ENCODE results near the gene ADRB2.

ADRB2 gene

GRCh38 chr5:148831590-148832565 lies 5.5 kb downstream of the ADRB2 start:
- Histone ChIP-seq H3K9me3 (ENCODE audit: control insufficient read depth in 2 of 2, low read length in 2 of 2) (no peaks in the 10 kb centered on the region), H3K9ac (ENCODE audit: low read length in 2 of 2) (no peak overlapping the region), H3K4me1 (ENCODE audit: control insufficient read depth, insufficient read depth, low read length) (peaks cover 28% of the 10 kb centered on the region), H3K27ac (ENCODE audit: low read length) (no peak overlapping the region), H3K27me3 (ENCODE audit: control insufficient read depth in 1 of 2, insufficient read depth in 2 of 2, low read length in 2 of 2) (no peaks in the 10 kb centered on the region), H3K36me3 (ENCODE audit: control insufficient read depth in 2 of 2, insufficient read depth in 2 of 2, low read length in 2 of 2) (no peaks in the 10 kb centered on the region), H3K4me3 (ENCODE audit: low read length in 2 of 2) (no peak overlapping the region)

GRCh38 chr5:148833122-148833521 lies 6.7 kb downstream of the ADRB2 start:
- no peak overlapping the region for H3K27ac ChIP-seq (ENCODE audit: low read length)
- no peak overlapping the region for H3K9ac ChIP-seq (ENCODE audit: low read length in 2 of 2)
- no peaks in the 10 kb centered on the region for H3K9me3 ChIP-seq (ENCODE audit: control insufficient read depth in 2 of 2, low read length in 2 of 2)
- H3K36me3 ChIP-seq (ENCODE audit: control insufficient read depth in 2 of 2, insufficient read depth in 2 of 2, low read length in 2 of 2), result peaks cover 0 to 2% of the 10 kb centered on the region in 2 donors
- H3K4me1 ChIP-seq (ENCODE audit: control insufficient read depth, insufficient read depth, low read length), result peaks cover 18% of the 10 kb centered on the region
- no peaks in the 10 kb centered on the region for H3K27me3 ChIP-seq (ENCODE audit: control insufficient read depth in 1 of 2, insufficient read depth in 2 of 2, low read length in 2 of 2)
- H3K4me3 ChIP-seq (ENCODE audit: low read length in 2 of 2), result no peak overlapping the region

DNA sequence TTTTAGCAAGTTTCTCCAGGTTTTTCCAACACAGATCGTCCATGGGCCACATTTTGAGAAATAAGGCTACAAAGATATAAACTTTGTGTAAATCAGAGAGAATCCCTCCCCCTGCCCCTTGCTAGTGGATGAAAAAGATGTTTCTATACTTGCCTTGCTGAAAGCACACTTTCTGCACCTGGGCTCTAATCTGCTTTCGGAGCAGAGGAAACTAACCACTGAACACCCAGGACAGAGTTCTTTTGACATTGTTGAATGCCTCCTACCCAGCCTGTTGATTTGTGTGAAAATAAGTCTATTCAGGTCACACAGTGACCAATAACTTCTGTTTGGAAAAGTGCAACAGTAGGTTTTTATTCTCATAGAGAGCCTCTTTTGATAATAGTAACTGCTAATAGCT lies 7.5 kb downstream of the ADRB2 start:
- H3K27me3 ChIP-seq (ENCODE audit: control insufficient read depth in 1 of 2, insufficient read depth in 2 of 2, low read length in 2 of 2), result no peaks in the 10 kb centered on the region
- H3K36me3 ChIP-seq (ENCODE audit: control insufficient read depth in 2 of 2, insufficient read depth in 2 of 2, low read length in 2 of 2), result peaks cover 0 to 2% of the 10 kb centered on the region in 2 donors
- H3K9ac ChIP-seq (ENCODE audit: low read length in 2 of 2), result no peak overlapping the region
- no peak overlapping the region for H3K27ac ChIP-seq (ENCODE audit: low read length)
- no peaks in the 10 kb centered on the region for H3K9me3 ChIP-seq (ENCODE audit: control insufficient read depth in 2 of 2, low read length in 2 of 2)
- H3K4me3 ChIP-seq (ENCODE audit: low read length in 2 of 2), result no peak overlapping the region
- peaks cover 18% of the 10 kb centered on the region for H3K4me1 ChIP-seq (ENCODE audit: control insufficient read depth, insufficient read depth, low read length)

GRCh38 chr5:148834689-148835088 lies 8.3 kb downstream of the ADRB2 start:
- H3K9me3 ChIP-seq (ENCODE audit: control insufficient read depth in 2 of 2, low read length in 2 of 2), result no peaks in the 10 kb centered on the region
- H3K9ac ChIP-seq (ENCODE audit: low read length in 2 of 2), result no peak overlapping the region
- H3K27ac ChIP-seq (ENCODE audit: low read length), result no peak overlapping the region
- H3K36me3 ChIP-seq (ENCODE audit: control insufficient read depth in 2 of 2, insufficient read depth in 2 of 2, low read length in 2 of 2), result peaks cover 0 to 2% of the 10 kb centered on the region in 2 donors
- H3K27me3 ChIP-seq (ENCODE audit: control insufficient read depth in 1 of 2, insufficient read depth in 2 of 2, low read length in 2 of 2), result no peaks in the 10 kb centered on the region
- H3K4me1 ChIP-seq (ENCODE audit: control insufficient read depth, insufficient read depth, low read length), result peaks cover 14% of the 10 kb centered on the region
- H3K4me3 ChIP-seq (ENCODE audit: low read length in 2 of 2), result no peak overlapping the region

- H3K27ac ChIP-seq (ENCODE audit: low read length), result no peak overlapping the region
- no peak overlapping the region for H3K9ac ChIP-seq (ENCODE audit: low read length in 2 of 2)
- H3K4me3 ChIP-seq (ENCODE audit: low read length in 2 of 2), result no peak overlapping the region
- H3K9me3 ChIP-seq (ENCODE audit: control insufficient read depth in 2 of 2, low read length in 2 of 2), result no peaks in the 10 kb centered on the region
- no peaks in the 10 kb centered on the region for H3K4me1 ChIP-seq (ENCODE audit: control insufficient read depth, insufficient read depth, low read length)
- H3K36me3 ChIP-seq (ENCODE audit: control insufficient read depth in 2 of 2, insufficient read depth in 2 of 2, low read length in 2 of 2), result peaks cover 0 to 2% of the 10 kb centered on the region in 2 donors
- H3K27me3 ChIP-seq (ENCODE audit: control insufficient read depth in 1 of 2, insufficient read depth in 2 of 2, low read length in 2 of 2), result no peaks in the 10 kb centered on the region
Measured at GRCh38 chr5:148836272-148837250, 10.2 kb downstream of the ADRB2 start.

DNA sequence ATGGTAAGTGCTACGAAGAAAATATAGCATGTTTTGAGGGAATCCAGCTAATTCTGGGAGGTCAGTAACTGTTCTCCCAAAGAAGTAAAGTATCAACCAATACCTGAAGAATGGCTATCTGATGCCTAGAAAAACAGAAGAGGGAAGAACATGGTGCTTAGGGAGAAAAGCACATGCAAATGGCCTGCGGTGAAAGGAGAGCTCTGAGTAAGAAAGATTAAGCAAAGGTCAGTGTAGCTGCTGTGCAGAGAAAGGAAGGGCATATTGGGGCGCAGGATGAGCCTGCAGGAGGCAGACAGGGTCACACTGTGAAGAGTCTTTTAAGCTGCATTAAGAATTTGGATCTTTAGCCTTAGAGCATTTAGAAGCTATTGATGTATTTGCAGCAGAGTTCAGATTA lies 11.0 kb downstream of the ADRB2 start:
- Histone ChIP-seq H3K4me1 (ENCODE audit: control insufficient read depth, insufficient read depth, low read length) (no peaks in the 10 kb centered on the region), H3K9me3 (ENCODE audit: control insufficient read depth in 2 of 2, low read length in 2 of 2) (no peaks in the 10 kb centered on the region), H3K4me3 (ENCODE audit: low read length in 2 of 2) (no peak overlapping the region), H3K27me3 (ENCODE audit: control insufficient read depth in 1 of 2, insufficient read depth in 2 of 2, low read length in 2 of 2) (no peaks in the 10 kb centered on the region), H3K27ac (ENCODE audit: low read length) (no peak overlapping the region), H3K9ac (ENCODE audit: low read length in 2 of 2) (no peak overlapping the region), H3K36me3 (ENCODE audit: control insufficient read depth in 2 of 2, insufficient read depth in 2 of 2, low read length in 2 of 2) (peaks cover 0 to 2% of the 10 kb centered on the region in 2 donors)

GRCh38 chr5:148838357-148838756 lies 11.9 kb downstream of the ADRB2 start:
- peaks cover 0 to 2% of the 10 kb centered on the region in 2 donors for H3K36me3 ChIP-seq (ENCODE audit: control insufficient read depth in 2 of 2, insufficient read depth in 2 of 2, low read length in 2 of 2)
- H3K27me3 ChIP-seq (ENCODE audit: control insufficient read depth in 1 of 2, insufficient read depth in 2 of 2, low read length in 2 of 2), result no peaks in the 10 kb centered on the region
- H3K4me1 ChIP-seq (ENCODE audit: control insufficient read depth, insufficient read depth, low read length), result no peaks in the 10 kb centered on the region
- no peak overlapping the region for H3K4me3 ChIP-seq (ENCODE audit: low read length in 2 of 2)
- H3K9me3 ChIP-seq (ENCODE audit: control insufficient read depth in 2 of 2, low read length in 2 of 2), result no peaks in the 10 kb centered on the region
- H3K9ac ChIP-seq (ENCODE audit: low read length in 2 of 2), result no peak overlapping the region
- H3K27ac ChIP-seq (ENCODE audit: low read length), result no peak overlapping the region

- Histone ChIP-seq H3K9ac (ENCODE audit: low read length in 2 of 2) (no peak overlapping the region), H3K9me3 (ENCODE audit: control insufficient read depth in 2 of 2, low read length in 2 of 2) (no peaks in the 10 kb centered on the region), H3K36me3 (ENCODE audit: control insufficient read depth in 2 of 2, insufficient read depth in 2 of 2, low read length in 2 of 2) (peaks cover 0 to 2% of the 10 kb centered on the region in 2 donors), H3K27me3 (ENCODE audit: control insufficient read depth in 1 of 2, insufficient read depth in 2 of 2, low read length in 2 of 2) (no peaks in the 10 kb centered on the region), H3K27ac (ENCODE audit: low read length) (no peak overlapping the region), H3K4me3 (ENCODE audit: low read length in 2 of 2) (no peak overlapping the region), H3K4me1 (ENCODE audit: control insufficient read depth, insufficient read depth, low read length) (no peaks in the 10 kb centered on the region)
Measured at GRCh38 chr5:148839960-148840359, 13.5 kb downstream of the ADRB2 start.

DNA sequence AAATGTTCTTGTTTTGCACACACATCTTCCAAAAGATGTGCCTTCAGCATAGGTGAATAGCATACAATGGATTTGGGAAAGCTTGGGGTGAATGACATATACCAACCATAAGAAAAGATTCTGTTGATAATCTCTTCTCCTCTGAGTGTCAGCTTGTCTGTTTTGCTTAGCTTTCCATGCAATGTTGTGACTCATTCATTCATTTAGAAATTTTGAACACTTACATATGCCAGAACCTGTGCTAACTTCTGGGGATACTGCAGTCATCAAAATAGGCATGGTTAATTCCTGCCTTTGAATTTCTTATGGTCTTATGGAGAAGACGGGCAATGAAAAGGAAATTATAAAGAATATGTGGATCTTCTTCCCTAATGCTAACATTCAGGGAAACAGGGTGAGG lies 14.1 kb downstream of the ADRB2 start:
- Histone ChIP-seq H3K27me3 (ENCODE audit: control insufficient read depth in 1 of 2, insufficient read depth in 2 of 2, low read length in 2 of 2) (no peaks in the 10 kb centered on the region), H3K9ac (ENCODE audit: low read length in 2 of 2) (no peak overlapping the region), H3K36me3 (ENCODE audit: control insufficient read depth in 2 of 2, insufficient read depth in 2 of 2, low read length in 2 of 2) (peaks cover 0 to 2% of the 10 kb centered on the region in 2 donors), H3K4me1 (ENCODE audit: control insufficient read depth, insufficient read depth, low read length) (no peaks in the 10 kb centered on the region), H3K4me3 (ENCODE audit: low read length in 2 of 2) (no peak overlapping the region), H3K27ac (ENCODE audit: low read length) (no peak overlapping the region), H3K9me3 (ENCODE audit: control insufficient read depth in 2 of 2, low read length in 2 of 2) (no peaks in the 10 kb centered on the region)

- H3K4me3 ChIP-seq (ENCODE audit: low read length in 2 of 2), result no peak overlapping the region
- H3K9ac ChIP-seq (ENCODE audit: low read length in 2 of 2), result no peak overlapping the region
- H3K27ac ChIP-seq (ENCODE audit: low read length), result no peak overlapping the region
- H3K27me3 ChIP-seq (ENCODE audit: control insufficient read depth in 1 of 2, insufficient read depth in 2 of 2, low read length in 2 of 2), result no peaks in the 10 kb centered on the region
- no peaks in the 10 kb centered on the region for H3K4me1 ChIP-seq (ENCODE audit: control insufficient read depth, insufficient read depth, low read length)
- peaks cover 0 to 2% of the 10 kb centered on the region in 2 donors for H3K36me3 ChIP-seq (ENCODE audit: control insufficient read depth in 2 of 2, insufficient read depth in 2 of 2, low read length in 2 of 2)
- H3K9me3 ChIP-seq (ENCODE audit: control insufficient read depth in 2 of 2, low read length in 2 of 2), result no peaks in the 10 kb centered on the region
Measured at GRCh38 chr5:148841519-148841918, 15.1 kb downstream of the ADRB2 start.
